GM21423 (cell line): ENCODE data around the gene TAS2R8.

Experiments
- ATAC-seq: cut with Tn5 transposase; IDR thresholded peaks from one replicate; pipeline ENCODE4 v1.9.1; 2021; ENCODE audit warnings: mild to moderate bottlenecking, moderate library complexity; ENCODE audit not compliant: unreplicated experiment

Gene TAS2R8

GRCh38 chr12:10756194-10756593 lies 50.9 kb downstream of the TAS2R8 start:
- no peak for ATAC-seq
